AG04449 (cell line): ENCODE results near the gene CRYBG1.

ENCODE experiments used
- CTCF ChIA-PET: fragments of 350-600 bp; formaldehyde crosslinking; extraction: SDS; loops from one replicate; lab custom pipeline; 2021; ENCODE audit warnings: antibody characterized with exemption; lab: Yijun Ruan, JAX
- POLR2A ChIA-PET: fragments of 400-600, 350-600 bp; formaldehyde crosslinking; extraction: SDS; loops from one replicate; lab custom pipeline; 2020; ENCODE audit warnings: antibody characterized with exemption, inconsistent platforms; lab: Yijun Ruan, JAX
- DNase-seq: peaks from one replicate; pipeline ENCODE4 v3.0.0-alpha.2; 2010; ENCODE audit warnings: low read depth, low spot score
- H3K4me3 ChIP-seq: 2 replicates; pipeline ENCODE4 v1.5.1; 2011; ENCODE audit warnings: low read depth, mild to moderate bottlenecking, control low read depth, low read length
- TF ChIP-seq, protein P1 (sequence below): IDR thresholded peaks from one replicate; pipeline ENCODE4 v1.5.1; 2011; ENCODE audit warnings: mild to moderate bottlenecking, moderate library complexity, low read length, control low read depth, inconsistent platforms; ENCODE audit not compliant: insufficient read depth; ENCODE audit errors: missing control alignments

Gene CRYBG1

DNA sequence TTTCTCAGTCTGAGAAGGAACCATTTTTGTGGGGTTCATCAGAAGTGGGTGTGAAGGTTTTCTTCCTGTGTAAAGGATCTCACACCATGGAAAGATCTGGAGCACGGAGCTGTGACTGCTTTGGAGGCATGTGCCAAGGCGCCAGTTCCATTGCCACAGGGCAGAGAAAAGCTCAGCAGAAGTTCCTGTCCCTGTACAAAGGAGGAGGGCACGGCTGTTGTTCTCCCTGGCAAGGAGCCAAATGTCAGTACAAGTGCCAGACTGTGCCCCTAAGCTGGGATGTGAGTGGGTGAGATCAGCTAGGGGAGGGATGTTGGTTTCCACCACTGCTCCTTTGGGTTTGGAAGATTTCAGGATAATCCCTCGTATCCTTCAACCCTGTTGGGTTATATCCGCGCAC is 117.3 kb downstream of the CRYBG1 start:
- POLR2A ChIA-PET = no interaction called here
- no peak for DNase-seq
- TF ChIP-seq, protein P1, sequence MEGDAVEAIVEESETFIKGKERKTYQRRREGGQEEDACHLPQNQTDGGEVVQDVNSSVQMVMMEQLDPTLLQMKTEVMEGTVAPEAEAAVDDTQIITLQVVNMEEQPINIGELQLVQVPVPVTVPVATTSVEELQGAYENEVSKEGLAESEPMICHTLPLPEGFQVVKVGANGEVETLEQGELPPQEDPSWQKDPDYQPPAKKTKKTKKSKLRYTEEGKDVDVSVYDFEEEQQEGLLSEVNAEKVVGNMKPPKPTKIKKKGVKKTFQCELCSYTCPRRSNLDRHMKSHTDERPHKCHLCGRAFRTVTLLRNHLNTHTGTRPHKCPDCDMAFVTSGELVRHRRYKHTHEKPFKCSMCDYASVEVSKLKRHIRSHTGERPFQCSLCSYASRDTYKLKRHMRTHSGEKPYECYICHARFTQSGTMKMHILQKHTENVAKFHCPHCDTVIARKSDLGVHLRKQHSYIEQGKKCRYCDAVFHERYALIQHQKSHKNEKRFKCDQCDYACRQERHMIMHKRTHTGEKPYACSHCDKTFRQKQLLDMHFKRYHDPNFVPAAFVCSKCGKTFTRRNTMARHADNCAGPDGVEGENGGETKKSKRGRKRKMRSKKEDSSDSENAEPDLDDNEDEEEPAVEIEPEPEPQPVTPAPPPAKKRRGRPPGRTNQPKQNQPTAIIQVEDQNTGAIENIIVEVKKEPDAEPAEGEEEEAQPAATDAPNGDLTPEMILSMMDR = no peak
- H3K4me3 ChIP-seq = no peak overlapping the region
- CTCF ChIA-PET = no interaction called here

DNA sequence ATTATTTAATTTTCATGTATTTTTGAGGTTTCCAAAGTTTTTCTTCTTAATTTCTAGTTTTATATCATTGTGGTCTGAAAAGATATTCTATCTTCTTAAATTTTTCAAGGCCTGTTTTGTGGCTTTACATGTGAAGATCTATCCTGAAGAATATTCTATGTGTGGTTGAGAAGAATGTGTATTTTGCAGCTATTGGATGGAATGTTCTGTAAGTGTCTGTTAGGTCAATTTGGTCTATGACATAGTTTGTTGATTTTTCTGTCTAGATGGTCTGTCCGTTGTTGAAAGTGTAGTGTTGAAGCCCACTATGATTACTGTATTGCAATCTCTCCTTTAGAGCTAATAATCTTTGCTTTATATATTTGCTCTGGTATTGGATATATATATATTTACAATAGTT is 125.7 kb downstream of the CRYBG1 start:
- ChIA-PET POLR2A (no interaction called here), CTCF (no interaction called here)
- no peak for DNase-seq
- no peak overlapping the region for H3K4me3 ChIP-seq
- TF ChIP-seq, protein P1 = no peak

- TF ChIP-seq, protein P1 = no peak
Observed at GRCh38 chr6:106488494-106489370, 128.2 kb downstream of the CRYBG1 start.

GRCh38 chr6:106490030-106490429 is 129.5 kb downstream of the CRYBG1 start:
- ChIA-PET POLR2A (no interaction called here), CTCF (interaction anchor here (2.0 kb wide), 1 partner anchor 77 kb away, joined by 7 read pairs; no protein-coding TSS in a partner anchor)
- H3K4me3 ChIP-seq = no peak overlapping the region
- TF ChIP-seq, protein P1 = no peak
- no peak for DNase-seq

More at GRCh38 chr6:106488494-106489370, 128.2 kb downstream of the CRYBG1 start:
- no peak for DNase-seq
- POLR2A ChIA-PET = no interaction called here
- no peak overlapping the region for H3K4me3 ChIP-seq
- CTCF ChIA-PET = interaction anchor here (1.0 to 2.0 kb wide), 3 partner anchors 24 to 509 kb away, joined by 3 to 5 read pairs (median 4); no protein-coding TSS in a partner anchor

DNA sequence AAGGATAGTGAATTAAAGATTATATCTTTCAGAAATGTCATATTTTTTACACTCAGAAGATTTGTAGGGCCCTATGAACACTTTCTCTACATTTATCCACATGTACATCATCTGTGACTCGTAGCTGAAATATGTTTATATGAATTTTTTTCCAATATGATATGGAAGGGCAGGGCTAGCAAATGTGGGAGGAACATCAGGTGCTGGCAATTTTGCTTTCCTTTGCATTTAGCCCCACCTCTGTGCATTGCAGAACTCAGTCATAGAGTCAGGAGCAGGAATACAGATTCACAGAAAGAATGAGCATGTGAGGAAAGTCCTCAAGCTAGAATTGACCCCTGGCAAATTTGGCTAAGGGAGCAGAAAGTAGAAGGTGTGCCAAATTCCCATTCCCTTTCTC is 129.9 kb downstream of the CRYBG1 start:
- CTCF ChIA-PET = interaction anchor here (2.0 kb wide), 1 partner anchor 76 kb away, joined by 7 read pairs; no protein-coding TSS in a partner anchor
- DNase-seq = no peak
- no peak overlapping the region for H3K4me3 ChIP-seq
- POLR2A ChIA-PET = no interaction called here
- TF ChIP-seq, protein P1 = no peak

DNA sequence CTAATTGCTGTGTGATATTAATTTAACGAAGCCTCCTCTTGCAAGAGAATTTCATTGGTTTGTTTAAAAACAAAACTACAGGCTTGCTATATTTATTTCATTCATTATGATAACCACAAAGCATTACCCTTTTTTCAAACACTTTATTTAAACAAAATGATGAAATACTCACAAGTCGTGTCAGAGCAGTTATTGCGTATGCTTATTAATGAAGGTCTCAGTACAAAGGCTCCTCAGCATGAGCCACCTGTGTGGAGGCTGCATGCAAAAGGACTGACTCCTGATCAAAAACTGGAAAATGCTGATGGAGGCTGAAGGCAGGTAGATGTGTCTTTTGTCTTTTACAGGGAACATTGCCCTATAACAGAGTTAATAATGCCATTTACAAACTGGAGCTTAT is 130.5 kb downstream of the CRYBG1 start:
- no peak for DNase-seq
- CTCF ChIA-PET = interaction anchor here (2.0 kb wide), 1 partner anchor 76 kb away, joined by 7 read pairs; no protein-coding TSS in a partner anchor
- POLR2A ChIA-PET = no interaction called here
- H3K4me3 ChIP-seq = no peak overlapping the region
- TF ChIP-seq, protein P1 = no peak
